22Rv1 (cell line): ENCODE results near the gene DNAH5.

Experiments used
- CTCF ChIP-seq: fragments of 450-650 bp; IDR thresholded peaks from 2 replicates; pipeline ENCODE4 v1.5.1; 2017; ENCODE audit warnings: mild to moderate bottlenecking
- ZFX ChIP-seq: fragments of 450-650 bp; IDR thresholded peaks from 2 replicates; pipeline ENCODE4 v1.6.1; 2017; ENCODE audit warnings: antibody characterized with exemption, borderline replicate concordance

- TF ChIP-seq CTCF (no peak), ZFX (no peak)
Observed at GRCh38 chr5:13932561-13932960, 11.9 kb downstream of the DNAH5 start.
